ENCODE data around the gene NUCKS1.

- TF ChIP-seq NFYC (CRISPR knock-in tag; IDR thresholded peaks at IDR 0.05) (peak; percentile 96), FUBP1 (CRISPR knock-in tag; IDR thresholded peaks at IDR 0.05; ENCODE audit: borderline replicate concordance) (no peak), CTCF (CRISPR knock-in tag; IDR thresholded peaks at IDR 0.05) (no peak), YEATS4 (CRISPR knock-in tag; IDR thresholded peaks at IDR 0.05; ENCODE audit: borderline replicate concordance) (0 out of 2 replicates have a peak, but pooled peaks have one; percentile 66), ZNF280B (CRISPR knock-in tag; IDR thresholded peaks at IDR 0.05; ENCODE audit: borderline replicate concordance) (no peak; the same call in 1 of the 2 replicates), EP300 (IDR thresholded peaks at IDR 0.05; ENCODE audit: low read depth in 2 of 2, low read length in 2 of 2) (peak in 1 of 2 experiments; percentile 56; a peak in 2 of 4 replicates), EP300 (CRISPR knock-in tag; IDR thresholded peaks at IDR 0.05; ENCODE audit: borderline replicate concordance) (no peak), HNF4A (CRISPR knock-in tag; IDR thresholded peaks at IDR 0.05) (peak; percentile 24; the same call in 1 of the 2 replicates), PCBP2 (optimal IDR thresholded peaks at IDR 0.05; ENCODE audit: low read depth, low read length, poor library complexity, severe bottlenecking) (no peak), MXI1 (IDR thresholded peaks at IDR 0.05; ENCODE audit: borderline replicate concordance, low read depth, low read length) (peak; percentile 35; the same call in 1 of the 3 replicates)
- TF ChIP-seq, protein P1, sequence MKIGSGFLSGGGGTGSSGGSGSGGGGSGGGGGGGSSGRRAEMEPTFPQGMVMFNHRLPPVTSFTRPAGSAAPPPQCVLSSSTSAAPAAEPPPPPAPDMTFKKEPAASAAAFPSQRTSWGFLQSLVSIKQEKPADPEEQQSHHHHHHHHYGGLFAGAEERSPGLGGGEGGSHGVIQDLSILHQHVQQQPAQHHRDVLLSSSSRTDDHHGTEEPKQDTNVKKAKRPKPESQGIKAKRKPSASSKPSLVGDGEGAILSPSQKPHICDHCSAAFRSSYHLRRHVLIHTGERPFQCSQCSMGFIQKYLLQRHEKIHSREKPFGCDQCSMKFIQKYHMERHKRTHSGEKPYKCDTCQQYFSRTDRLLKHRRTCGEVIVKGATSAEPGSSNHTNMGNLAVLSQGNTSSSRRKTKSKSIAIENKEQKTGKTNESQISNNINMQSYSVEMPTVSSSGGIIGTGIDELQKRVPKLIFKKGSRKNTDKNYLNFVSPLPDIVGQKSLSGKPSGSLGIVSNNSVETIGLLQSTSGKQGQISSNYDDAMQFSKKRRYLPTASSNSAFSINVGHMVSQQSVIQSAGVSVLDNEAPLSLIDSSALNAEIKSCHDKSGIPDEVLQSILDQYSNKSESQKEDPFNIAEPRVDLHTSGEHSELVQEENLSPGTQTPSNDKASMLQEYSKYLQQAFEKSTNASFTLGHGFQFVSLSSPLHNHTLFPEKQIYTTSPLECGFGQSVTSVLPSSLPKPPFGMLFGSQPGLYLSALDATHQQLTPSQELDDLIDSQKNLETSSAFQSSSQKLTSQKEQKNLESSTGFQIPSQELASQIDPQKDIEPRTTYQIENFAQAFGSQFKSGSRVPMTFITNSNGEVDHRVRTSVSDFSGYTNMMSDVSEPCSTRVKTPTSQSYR (CRISPR knock-in tag; IDR thresholded peaks at IDR 0.05; ENCODE audit: borderline replicate concordance): no peak
Observed at GRCh38 chr1:205750138-205751035, at the start of gene NUCKS1.

Data from HepG2 (cell line).